Ectodermal cell (in vitro differentiated cells): Measurements from ENCODE around the gene TOMM5. TPM values are rescaled to one million over a fixed set of nuclear protein-coding genes. Genes with fewer than 3 reads are reported as not detected.

Experiments
- H3K27ac ChIP-seq: 2 replicates; pipeline ENCODE4 v1.7.0; 2013; ENCODE audit warnings: mild to moderate bottlenecking, low read depth, low read length; ENCODE audit not compliant: insufficient read depth, poor library complexity, severe bottlenecking
- H3K27me3 ChIP-seq: 2 replicates; pipeline ENCODE4 v1.7.0; 2013; ENCODE audit warnings: mild to moderate bottlenecking, low read length; ENCODE audit not compliant: insufficient read depth, control insufficient read depth, poor library complexity, severe bottlenecking
- H3K36me3 ChIP-seq: one replicate; pipeline ENCODE4 v1.7.0; 2013; ENCODE audit warnings: low read length; ENCODE audit not compliant: control insufficient read depth, insufficient read depth
- H3K4me1 ChIP-seq: one replicate; pipeline ENCODE4 v1.7.0; 2013; ENCODE audit warnings: low read length; ENCODE audit not compliant: control insufficient read depth, insufficient read depth
- H3K4me3 ChIP-seq: 2 replicates; pipeline ENCODE4 v1.7.0; 2013; ENCODE audit warnings: low read depth, low read length, control low read depth; ENCODE audit not compliant: insufficient read depth
- H3K9me3 ChIP-seq: 2 replicates; pipeline ENCODE4 v1.7.0; 2013; ENCODE audit warnings: mild to moderate bottlenecking, low read length, moderate library complexity; ENCODE audit not compliant: control insufficient read depth
- whole genome bisulfite sequencing, 2 experiments: methylation state at CpG; one replicate each; pipeline ENCODE4 v1.1.7; 2013; ENCODE audit warnings: missing lambda C conversion rate in 2 of 2; 5-methylcytosine and 5-hydroxymethylcytosine counted together
- polyA plus RNA-seq, 4 experiments: library from polyadenylated mRNA; stranded (reverse); fragments of 50-300 nt; gene quantifications; one replicate each; pipeline ENCODE4 v1.2.3, GENCODE V29; 2013

Gene TOMM5
- 167 TPM for polyA plus RNA-seq (2013, experiment 1 of 4)
- 177 TPM for polyA plus RNA-seq (2013, experiment 2 of 4)
- polyA plus RNA-seq (2013, experiment 3 of 4), result 154 TPM
- 165 TPM for polyA plus RNA-seq (2013, experiment 4 of 4)

DNA sequence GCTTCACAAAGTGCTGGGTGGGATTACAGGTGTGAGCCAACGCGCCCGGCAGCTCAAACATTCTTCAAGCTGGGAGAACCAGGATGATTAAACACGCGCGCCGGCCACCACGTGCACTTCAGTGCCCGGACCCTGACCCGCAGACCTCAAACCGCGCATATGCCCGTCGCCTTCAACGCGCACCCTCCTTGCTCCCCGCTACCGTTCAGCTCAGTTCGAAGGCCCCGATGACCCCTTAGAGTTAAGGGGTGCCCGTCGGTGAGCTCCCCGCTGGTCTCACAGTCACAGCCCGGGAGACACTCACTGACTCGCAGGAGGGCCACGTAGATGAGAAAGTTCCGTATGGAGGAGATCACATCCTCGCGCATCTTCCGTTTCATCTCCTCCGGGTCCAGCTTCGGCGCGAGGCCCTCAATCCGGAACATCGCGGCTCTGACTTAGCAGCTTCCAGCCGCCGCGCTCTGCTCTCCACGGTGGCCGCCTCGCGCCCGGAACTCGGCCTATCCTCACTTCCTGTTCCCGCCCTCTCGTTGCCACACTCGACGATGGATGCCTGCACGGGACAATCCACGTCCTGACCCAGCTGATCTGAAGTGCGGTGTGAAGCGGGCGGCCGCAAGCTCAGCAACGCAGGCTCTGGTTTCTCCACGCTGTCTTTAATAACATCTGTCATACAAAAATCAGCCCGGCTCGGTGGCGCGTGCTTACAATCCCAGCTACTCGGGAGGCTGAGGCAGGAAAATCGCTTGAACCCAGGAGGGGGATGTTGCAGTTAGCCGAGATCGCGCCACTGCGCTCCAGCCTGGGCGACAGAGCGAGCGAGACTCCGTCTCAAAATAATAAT lies at the start of gene TOMM5:
TOMM5 (minus strand) TSS at position 490 of the 844 bp plus-strand sequence; CDS start at position 425, 65 bp downstream.
- Histone ChIP-seq H3K4me3 (peak within 1 kb of the TSS; percentile 94), H3K36me3 (peaks cover 16% of the 10 kb centered on the region), H3K9me3 (no peaks in the 10 kb centered on the region), H3K27ac (peak within 1 kb of the TSS; percentile 54), H3K27me3 (peaks cover 38% of the 10 kb centered on the region), H3K4me1 (peaks cover 6% of the 10 kb centered on the region)
- 0 to 2% methylated on average over 68 to 72 of the region's 72 CpGs for WGBS, 2 experiments

GRCh38 chr9:37641331-37641730 lies 48.9 kb upstream of the TOMM5 start:
- H3K4me1 ChIP-seq, result no peaks in the 10 kb centered on the region
- H3K27ac ChIP-seq, result no peak overlapping the region
- H3K36me3 ChIP-seq, result no peaks in the 10 kb centered on the region
- H3K27me3 ChIP-seq, result peaks cover 15% of the 10 kb centered on the region
- H3K4me3 ChIP-seq, result no peak overlapping the region
- 88 to 98% methylated on average over 3 of the region's 3 CpGs for WGBS, 2 experiments
- no peaks in the 10 kb centered on the region for H3K9me3 ChIP-seq

- Histone ChIP-seq H3K27ac (no peak overlapping the region), H3K27me3 (peaks cover 8% of the 10 kb centered on the region), H3K9me3 (no peaks in the 10 kb centered on the region), H3K36me3 (no peaks in the 10 kb centered on the region), H3K4me3 (no peak overlapping the region), H3K4me1 (no peaks in the 10 kb centered on the region)
- 67 to 99% methylated on average over 1 to 3 of the region's 3 CpGs for WGBS, 2 experiments
Measured at GRCh38 chr9:37640246-37640645, 47.8 kb upstream of the TOMM5 start.

DNA sequence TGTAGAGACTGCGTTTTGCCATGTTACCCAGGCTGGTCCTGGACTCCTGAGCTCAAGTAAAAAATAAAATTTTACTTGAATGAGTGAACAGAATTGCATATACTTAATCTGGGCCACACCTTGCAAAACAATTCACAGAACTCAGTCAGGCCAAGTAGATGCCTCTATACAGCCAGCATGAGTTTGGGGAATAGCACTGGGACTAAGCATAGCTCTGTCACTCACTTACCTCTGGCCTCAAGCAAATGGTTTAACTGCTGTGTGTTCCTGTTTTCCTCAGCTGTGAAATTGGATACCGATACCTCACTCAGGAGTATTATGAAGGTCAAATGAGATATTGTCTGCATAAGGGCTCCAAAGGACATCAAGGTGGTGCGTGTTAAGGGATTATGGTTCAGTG lies 47.4 kb upstream of the TOMM5 start:
- Histone ChIP-seq H3K4me1 (no peaks in the 10 kb centered on the region), H3K27ac (no peak overlapping the region), H3K36me3 (no peaks in the 10 kb centered on the region), H3K4me3 (no peak overlapping the region), H3K27me3 (peaks cover 4% of the 10 kb centered on the region), H3K9me3 (no peaks in the 10 kb centered on the region)
- 94 to 96% methylated on average over 3 of the region's 3 CpGs for WGBS, 2 experiments

- Histone ChIP-seq H3K9me3 (no peaks in the 10 kb centered on the region), H3K27ac (no peak overlapping the region), H3K4me1 (no peaks in the 10 kb centered on the region), H3K27me3 (no peaks in the 10 kb centered on the region), H3K4me3 (no peak overlapping the region), H3K36me3 (no peaks in the 10 kb centered on the region)
- WGBS, 2 experiments, result 96 to 98% methylated on average over 4 of the region's 4 CpGs
Measured at GRCh38 chr9:37639109-37639762, 46.8 kb upstream of the TOMM5 start.

DNA sequence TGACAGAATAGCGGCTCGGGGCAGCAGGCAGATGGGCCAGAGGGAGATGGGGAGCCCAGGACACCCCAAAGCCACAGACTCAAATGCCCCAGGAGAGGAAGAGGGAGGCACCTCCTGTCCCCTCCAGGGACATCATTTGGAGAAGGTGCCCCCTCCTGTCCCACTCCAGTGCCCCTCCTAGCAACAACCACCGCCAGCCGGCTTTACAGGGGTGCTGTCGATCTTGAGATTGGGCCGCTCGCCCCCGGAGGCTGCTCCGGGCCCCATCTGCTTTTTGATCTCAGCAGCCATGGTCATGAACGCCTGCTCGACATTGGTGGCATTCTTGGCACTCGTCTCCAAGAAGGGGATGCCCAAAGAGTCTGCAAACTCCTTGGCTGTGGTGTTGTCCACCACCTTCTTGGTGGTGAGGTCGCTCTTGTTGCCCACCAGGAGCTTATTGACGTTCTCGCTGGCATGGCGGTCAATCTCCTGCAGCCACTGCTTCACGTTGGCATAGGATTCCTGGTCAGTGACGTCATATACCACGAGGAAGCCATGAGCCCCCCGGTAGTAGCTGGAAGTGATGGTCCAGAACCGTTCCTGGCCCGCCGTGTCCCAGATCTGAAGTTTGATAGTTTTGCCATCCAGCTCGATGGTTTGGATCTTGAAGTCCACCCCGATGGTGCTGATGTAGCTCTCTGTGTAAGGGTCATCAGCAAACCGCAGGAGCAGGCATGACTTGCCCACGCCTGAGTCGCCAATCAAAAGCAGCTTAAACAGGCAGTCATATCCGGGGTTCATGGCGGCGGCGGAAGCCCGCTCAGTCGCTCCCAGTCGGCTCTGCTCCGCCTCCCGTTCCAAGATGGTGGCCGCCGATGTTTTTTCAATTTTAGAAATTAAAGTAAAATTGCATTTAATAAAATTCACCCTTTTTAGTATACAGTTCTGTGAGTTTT lies 44.4 kb upstream of the TOMM5 start:
- Histone ChIP-seq H3K36me3 (no peaks in the 10 kb centered on the region), H3K27me3 (no peaks in the 10 kb centered on the region), H3K4me3 (no peak overlapping the region), H3K9me3 (no peaks in the 10 kb centered on the region), H3K4me1 (no peaks in the 10 kb centered on the region), H3K27ac (no peak overlapping the region)
- WGBS, 2 experiments, result 95 to 96% methylated on average over 39 of the region's 39 CpGs

DNA sequence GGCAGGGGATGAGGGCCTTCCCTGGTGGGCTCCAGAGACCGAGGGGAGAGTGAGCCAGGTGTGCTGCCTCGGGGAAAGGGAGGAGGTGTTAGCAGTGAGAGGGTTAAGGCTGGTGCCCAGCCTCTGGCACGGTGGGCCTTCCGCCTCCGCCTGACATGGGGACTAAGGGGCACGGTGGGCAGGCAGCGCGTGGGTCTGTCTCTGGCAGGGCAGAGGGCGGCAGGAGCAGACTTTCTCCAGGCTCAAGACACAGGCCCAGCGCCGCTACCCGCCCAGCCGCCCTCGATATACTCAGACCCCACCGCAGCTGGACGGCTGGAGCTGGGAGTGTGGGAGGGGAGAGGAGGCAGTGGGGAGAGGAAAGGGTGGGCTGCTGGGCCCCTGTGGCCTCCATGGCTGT lies 43.4 kb upstream of the TOMM5 start:
- Histone ChIP-seq H3K27me3 (no peaks in the 10 kb centered on the region), H3K27ac (no peak overlapping the region), H3K36me3 (no peaks in the 10 kb centered on the region), H3K4me1 (no peaks in the 10 kb centered on the region), H3K4me3 (no peak overlapping the region), H3K9me3 (no peaks in the 10 kb centered on the region)
- 89 to 93% methylated on average over 16 of the region's 16 CpGs for WGBS, 2 experiments

- Histone ChIP-seq H3K27ac (no peak overlapping the region), H3K4me3 (no peak overlapping the region), H3K36me3 (no peaks in the 10 kb centered on the region), H3K27me3 (no peaks in the 10 kb centered on the region), H3K4me1 (no peaks in the 10 kb centered on the region), H3K9me3 (no peaks in the 10 kb centered on the region)
- 91 to 92% methylated on average over 4 of the region's 4 CpGs for whole genome bisulfite sequencing, 2 experiments
Measured at GRCh38 chr9:37632479-37632878, 40.1 kb upstream of the TOMM5 start.

DNA sequence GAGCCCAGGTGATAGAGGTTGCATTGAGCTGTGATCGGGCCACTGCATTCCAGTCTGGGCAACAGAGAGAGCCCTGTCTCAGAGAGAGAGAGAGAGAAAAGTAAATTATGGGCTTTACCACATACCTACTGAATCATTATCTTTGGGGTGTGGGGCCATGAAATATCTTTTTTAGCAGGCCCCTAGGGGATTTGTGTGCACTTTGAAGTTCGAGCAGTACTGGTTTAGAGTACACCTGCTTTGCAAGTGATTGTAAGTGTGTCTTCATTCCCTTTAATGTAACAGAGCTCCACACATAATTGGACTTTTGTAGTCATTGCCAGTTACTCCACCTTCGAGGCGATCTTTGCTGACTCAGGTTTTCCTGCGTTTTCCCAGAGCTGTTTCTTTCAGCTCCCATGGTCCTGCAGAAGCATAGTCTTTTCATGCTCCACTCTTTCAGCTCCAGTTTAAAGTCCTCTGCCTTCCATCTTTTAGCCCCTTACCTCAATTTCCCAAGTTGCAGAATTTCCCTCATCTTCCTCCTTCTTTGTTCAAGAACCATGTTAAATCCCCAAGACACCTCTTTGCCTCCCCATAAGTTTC lies 34.4 kb upstream of the TOMM5 start:
- no peaks in the 10 kb centered on the region for H3K36me3 ChIP-seq
- H3K27me3 ChIP-seq, result no peaks in the 10 kb centered on the region
- WGBS, 2 experiments, result 75 to 78% methylated on average over 5 of the region's 5 CpGs
- no peak overlapping the region for H3K4me3 ChIP-seq
- H3K4me1 ChIP-seq, result no peaks in the 10 kb centered on the region
- no peaks in the 10 kb centered on the region for H3K9me3 ChIP-seq
- no peak overlapping the region for H3K27ac ChIP-seq
